22Rv1 (cell line): ENCODE measurements around the gene UBE2E1.
A peak's percentile ranks its signal among the peaks of the same experiment; 100 is the strongest.

Source experiments
- H3K27ac ChIP-seq: fragments of 450-650 bp; 2 replicates; pipeline ENCODE4 v1.5.1; 2017
- CTCF ChIP-seq: fragments of 450-650 bp; IDR thresholded peaks from 2 replicates; pipeline ENCODE4 v1.5.1; 2017; ENCODE audit warnings: mild to moderate bottlenecking
- ZFX ChIP-seq: fragments of 450-650 bp; IDR thresholded peaks from 2 replicates; pipeline ENCODE4 v1.6.1; 2017; ENCODE audit warnings: antibody characterized with exemption, borderline replicate concordance

Gene UBE2E1

GRCh38 chr3:23826382-23827064, 20.8 kb downstream of the UBE2E1 start:
- no peak overlapping the region for H3K27ac ChIP-seq
- TF ChIP-seq ZFX, result no peak
- no peak for TF ChIP-seq CTCF

GRCh38 chr3:23829242-23829934, 23.6 kb downstream of the UBE2E1 start:
- no peak for TF ChIP-seq ZFX
- no peak for TF ChIP-seq CTCF
- no peak overlapping the region for H3K27ac ChIP-seq

- TF ChIP-seq ZFX, result no peak
- no peak for TF ChIP-seq CTCF
- no peak overlapping the region for H3K27ac ChIP-seq
Observed at GRCh38 chr3:23830869-23831484, 25.2 kb downstream of the UBE2E1 start.

- no peak overlapping the region for H3K27ac ChIP-seq
- TF ChIP-seq CTCF (no peak), ZFX (no peak)
Observed at GRCh38 chr3:23831517-23832394, 26.0 kb downstream of the UBE2E1 start.

- TF ChIP-seq CTCF (no peak), ZFX (no peak)
Observed at GRCh38 chr3:23832523-23832922, 26.8 kb downstream of the UBE2E1 start.

GRCh38 chr3:23834082-23834870, 28.5 kb downstream of the UBE2E1 start:
- TF ChIP-seq ZFX (no peak), CTCF (peak; percentile 60)
- no peak overlapping the region for H3K27ac ChIP-seq

More at GRCh38 chr3:23832523-23832922, 26.8 kb downstream of the UBE2E1 start:
- no peak overlapping the region for H3K27ac ChIP-seq
